Fibroblast of mammary gland (primary cell): ENCODE results near the gene STAT5B.

Source experiments
- DNase-seq: peaks from one replicate; pipeline ENCODE4 v3.0.0-alpha.2; 2010; ENCODE audit warnings: low read depth
- H3K4me3 ChIP-seq: 2 replicates; pipeline ENCODE4 v1.5.1; 2011; ENCODE audit warnings: low read depth, mild to moderate bottlenecking, low read length, moderate library complexity; ENCODE audit not compliant: control insufficient read depth
- CTCF ChIP-seq: conservative IDR thresholded peaks from 2 replicates; pipeline ENCODE4 v1.5.1; 2011; ENCODE audit warnings: low read depth, low read length, inconsistent platforms; ENCODE audit not compliant: control insufficient read depth, insufficient read depth

Gene STAT5B

DNA sequence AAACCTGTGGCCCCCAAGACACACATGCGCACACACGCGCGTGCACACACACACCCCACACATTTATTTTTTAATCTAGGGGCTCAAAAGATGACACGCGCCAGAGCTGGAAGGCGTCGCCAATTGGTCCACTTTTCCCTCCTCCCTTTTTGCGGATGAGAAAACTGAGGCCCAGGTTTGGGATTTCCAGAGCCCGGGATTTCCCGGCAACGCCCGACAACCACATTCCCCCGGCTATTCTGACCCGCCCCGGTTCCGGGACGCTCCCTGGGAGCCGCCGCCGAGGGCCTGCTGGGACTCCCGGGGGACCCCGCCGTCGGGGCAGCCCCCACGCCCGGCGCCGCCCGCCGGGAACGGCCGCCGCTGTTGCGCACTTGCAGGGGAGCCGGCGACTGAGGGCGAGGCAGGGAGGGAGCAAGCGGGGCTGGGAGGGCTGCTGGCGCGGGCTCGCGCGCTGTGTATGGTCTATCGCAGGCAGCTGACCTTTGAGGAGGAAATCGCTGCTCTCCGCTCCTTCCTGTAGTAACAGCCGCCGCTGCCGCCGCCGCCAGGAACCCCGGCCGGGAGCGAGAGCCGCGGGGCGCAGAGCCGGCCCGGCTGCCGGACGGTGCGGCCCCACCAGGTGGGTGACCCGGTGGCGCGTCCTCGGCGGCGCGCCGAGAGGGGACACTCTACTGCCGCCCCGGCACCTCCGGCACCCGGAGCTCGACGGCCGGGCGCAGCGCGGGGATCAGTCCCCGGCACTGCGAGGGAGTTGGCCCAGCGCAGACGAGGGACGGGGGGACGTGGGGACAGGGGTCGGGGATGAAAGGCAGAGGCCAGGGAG lies 12.0 kb upstream of the STAT5B start, which contains the start of gene STAT5A:
Gene STAT5A (plus strand): TSS at position 522 of the 826 bp plus-strand sequence. CDS start 914 bp downstream, outside the sequence.
- no peak for TF ChIP-seq CTCF
- peak; percentile 78 for DNase-seq

DNA sequence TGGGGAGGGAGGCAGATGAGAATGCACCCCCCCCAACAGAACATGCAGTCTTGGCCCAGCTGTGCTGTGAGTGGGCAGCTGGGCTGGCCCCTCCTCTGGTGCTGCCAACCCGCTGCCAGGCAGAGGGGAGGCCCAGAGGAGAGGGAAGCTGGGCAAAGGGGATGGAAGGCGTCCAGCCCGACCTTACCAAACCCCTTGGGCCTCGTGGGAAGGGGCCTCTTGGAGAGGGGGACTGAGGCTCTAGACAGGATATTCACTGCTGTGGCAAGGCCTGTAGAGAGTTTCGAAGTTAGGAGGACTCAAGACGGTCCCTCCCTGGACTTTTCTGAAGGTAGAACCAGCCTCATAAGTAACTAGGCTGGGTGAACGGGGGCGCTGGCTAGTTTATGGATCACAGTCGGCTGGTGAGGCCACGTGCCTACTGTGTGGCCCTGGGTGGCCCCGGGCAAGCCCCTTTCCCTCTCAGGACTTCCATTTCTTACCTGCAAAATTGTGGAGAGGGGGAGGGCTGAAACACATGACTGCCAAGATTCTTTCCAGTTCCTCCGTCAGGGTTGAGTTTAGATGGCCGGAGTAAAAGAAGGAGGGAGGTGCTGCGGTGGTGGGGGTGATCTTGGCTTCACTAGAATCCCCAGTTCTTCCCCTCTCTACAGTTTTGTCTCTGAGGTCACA lies 11.2 kb upstream of the STAT5B start:
- no peak for TF ChIP-seq CTCF
- peak overlapping the region; percentile 44 for H3K4me3 ChIP-seq
- DNase-seq: peak; percentile 31

More for the DNA sequence above, 12.0 kb upstream of the STAT5B start, which contains the start of gene STAT5A:
- H3K4me3 ChIP-seq: peak within 1 kb of the TSS; percentile 44

- peak; percentile 16 for DNase-seq
- H3K4me3 ChIP-seq: no peak overlapping the region
- no peak for TF ChIP-seq CTCF
Measured at GRCh38 chr17:42286411-42287221, 10.4 kb upstream of the STAT5B start.

- no peak for DNase-seq
- TF ChIP-seq CTCF: no peak
Measured at GRCh38 chr17:42285346-42286050, 9.3 kb upstream of the STAT5B start.

DNA sequence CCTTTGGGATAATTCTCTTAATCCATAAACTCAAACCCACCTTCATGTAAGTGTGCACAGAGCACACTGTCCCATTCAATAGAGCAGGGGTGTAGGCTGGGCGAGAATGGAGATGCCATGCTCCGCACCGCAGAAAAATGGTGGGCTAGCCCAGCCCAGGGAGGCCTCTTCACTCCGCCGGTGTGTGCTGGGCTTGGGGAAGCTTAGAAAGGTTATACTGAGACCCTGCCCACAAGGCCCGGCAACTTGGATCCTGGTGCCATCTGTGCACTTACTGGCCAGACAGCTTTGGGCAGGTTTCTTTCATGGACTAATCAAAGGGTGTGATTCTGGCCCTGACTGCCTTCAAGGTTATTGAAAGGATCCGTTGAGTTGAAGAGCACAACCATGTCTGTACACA lies 8.4 kb upstream of the STAT5B start:
- no peak for TF ChIP-seq CTCF
- no peak for DNase-seq
- no peak overlapping the region for H3K4me3 ChIP-seq

More at GRCh38 chr17:42285346-42286050, 9.3 kb upstream of the STAT5B start:
- H3K4me3 ChIP-seq: no peak overlapping the region

GRCh38 chr17:42284024-42284369 lies 7.8 kb upstream of the STAT5B start:
- no peak for DNase-seq
- no peak overlapping the region for H3K4me3 ChIP-seq
- TF ChIP-seq CTCF: no peak
